GM21381 (cell line): ENCODE data around the gene DRG2.

Experiments used
- ATAC-seq: cut with Tn5 transposase; IDR thresholded peaks from one replicate; pipeline ENCODE4 v1.9.1; 2021; ENCODE audit warnings: mild to moderate bottlenecking, moderate library complexity; ENCODE audit not compliant: unreplicated experiment

The DRG2 gene

DNA sequence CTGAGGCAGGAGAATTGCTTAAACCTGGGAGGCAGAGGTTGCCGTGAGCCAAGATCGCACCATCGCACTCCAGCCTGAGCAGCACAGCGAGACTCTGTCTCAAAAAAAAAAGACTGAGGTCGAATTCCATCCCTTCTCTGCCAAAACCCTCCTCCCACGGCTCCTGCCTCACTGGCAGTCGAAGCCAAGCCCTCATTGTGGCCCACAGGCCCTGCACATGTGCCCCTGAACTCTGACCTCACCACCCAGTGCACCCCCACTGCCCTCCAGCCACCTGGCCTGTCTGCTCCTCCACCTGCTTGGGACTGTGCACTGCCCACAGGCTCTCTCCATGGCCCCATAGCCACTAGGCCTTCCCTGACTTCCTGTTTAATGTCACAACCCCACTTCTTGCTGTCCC is 27.8 kb downstream of the DRG2 start:
- ATAC-seq = no peak

DNA sequence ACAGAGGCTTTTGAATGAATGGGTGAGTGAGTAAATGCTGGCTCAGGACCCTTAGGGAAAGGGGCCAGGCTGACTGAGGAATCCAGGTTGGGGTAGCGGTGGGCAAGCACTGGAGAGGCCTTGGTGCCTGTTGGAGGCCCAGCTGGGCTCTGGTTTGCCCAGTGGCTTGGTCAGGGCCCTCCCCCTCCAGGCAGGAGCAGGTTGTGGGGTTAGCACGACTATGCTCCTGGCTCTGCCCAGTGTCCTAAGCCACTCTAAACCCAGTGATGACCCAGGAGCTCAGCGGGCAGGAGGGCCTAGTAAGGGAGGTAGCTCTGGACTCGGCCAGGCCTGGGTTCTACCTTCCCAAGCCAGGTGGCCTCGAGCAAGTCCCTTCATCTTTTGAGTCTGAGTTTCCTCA is 28.3 kb downstream of the DRG2 start:
- no peak for ATAC-seq

DNA sequence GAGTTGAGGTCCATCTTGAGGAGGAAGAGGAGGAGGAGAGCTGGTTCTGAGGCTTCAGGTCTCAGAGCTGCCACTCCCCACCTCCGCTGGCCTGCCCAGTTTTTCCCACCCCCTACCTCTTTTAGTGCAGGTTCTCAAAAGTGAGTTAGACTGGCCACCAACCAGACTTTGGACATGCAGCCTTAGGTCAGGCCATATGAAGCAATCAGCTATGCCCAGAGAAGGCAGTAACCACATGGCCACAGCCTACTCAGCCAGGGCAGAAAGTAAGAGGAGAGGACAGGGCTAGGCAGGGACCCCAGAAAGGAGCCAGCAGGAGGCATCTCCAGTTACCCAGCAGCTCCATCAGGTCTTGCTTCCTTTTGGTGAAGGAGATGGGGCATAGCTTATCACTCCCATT is 29.8 kb downstream of the DRG2 start:
- ATAC-seq = no peak

DNA sequence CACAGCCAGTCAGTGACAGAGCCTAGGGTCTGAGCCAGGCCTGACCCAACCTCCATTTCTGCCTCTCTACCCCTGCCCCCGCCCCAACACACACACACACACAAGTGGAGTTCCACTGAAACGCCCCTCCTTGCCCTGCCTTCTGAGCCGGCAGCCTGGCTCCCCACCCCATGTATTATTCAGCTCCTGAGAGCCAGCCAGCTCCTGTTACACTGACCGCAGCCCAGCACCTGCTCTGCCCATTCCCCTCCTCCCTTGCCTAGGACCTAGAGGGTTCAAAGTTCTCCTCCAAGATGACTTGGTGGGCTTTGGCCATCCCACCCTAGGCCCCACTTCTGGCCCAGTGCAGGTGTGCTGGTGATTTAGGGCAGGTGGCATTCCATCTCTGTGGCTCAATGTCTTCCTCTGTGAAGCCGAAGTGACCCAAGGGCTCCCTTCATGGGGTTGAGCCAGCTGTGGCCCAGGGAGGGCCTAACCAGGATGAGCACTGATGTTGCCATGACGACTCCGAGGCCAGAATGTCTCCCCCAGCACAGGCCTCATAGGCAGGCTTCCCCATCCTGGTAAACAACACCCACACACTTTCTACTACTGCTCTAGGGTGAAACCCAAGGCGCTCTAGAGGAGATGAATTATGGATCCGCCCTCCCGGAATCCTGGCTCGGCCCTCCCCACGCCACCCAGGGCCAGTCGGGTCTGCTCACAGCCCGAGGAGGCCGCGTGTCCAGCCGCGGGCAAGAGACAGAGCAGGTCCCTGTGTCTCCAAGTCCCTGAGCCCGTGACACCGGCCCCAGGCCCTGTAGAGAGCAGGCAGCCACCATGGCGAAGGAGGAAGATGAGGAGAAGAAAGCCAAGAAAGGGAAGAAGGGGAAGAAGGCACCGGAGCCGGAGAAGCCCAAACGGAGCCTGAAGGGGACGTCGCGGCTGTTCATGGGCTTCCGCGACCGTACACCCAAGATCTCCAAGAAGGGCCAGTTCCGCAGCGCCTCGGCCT is 30.5 kb downstream of the DRG2 start:
- ATAC-seq = no peak

DNA sequence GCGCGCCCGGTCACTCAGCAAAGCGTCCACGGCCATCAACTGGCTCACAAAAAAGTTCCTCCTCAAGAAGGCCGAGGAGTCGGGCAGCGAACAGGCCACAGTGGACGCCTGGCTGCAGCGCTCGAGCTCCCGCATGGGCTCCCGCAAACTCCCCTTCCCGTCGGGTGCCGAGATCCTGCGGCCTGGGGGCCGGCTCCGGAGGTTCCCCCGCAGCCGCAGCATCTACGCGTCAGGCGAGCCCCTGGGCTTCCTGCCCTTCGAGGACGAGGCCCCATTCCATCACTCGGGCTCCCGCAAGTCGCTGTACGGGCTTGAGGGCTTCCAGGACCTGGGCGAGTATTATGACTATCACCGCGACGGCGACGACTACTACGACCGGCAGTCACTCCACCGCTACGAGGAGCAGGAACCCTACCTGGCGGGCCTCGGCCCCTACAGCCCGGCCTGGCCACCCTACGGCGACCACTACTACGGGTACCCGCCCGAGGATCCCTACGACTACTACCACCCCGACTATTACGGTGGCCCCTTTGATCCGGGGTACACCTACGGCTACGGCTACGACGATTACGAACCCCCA is 31.5 kb downstream of the DRG2 start:
- ATAC-seq = no peak

DNA sequence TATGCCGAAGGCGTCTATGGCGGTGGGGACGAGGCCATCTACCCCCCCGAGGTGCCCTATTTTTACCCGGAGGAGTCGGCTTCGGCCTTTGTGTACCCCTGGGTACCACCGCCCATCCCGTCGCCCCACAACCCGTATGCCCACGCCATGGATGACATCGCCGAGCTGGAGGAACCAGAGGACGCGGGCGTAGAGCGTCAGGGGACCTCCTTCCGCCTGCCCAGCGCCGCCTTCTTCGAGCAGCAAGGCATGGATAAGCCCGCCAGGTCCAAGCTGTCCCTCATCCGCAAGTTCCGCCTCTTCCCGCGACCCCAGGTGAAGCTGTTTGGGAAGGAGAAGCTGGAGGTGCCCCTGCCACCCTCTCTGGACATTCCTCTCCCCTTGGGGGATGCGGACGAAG is 32.2 kb downstream of the DRG2 start:
- ATAC-seq = no peak

DNA sequence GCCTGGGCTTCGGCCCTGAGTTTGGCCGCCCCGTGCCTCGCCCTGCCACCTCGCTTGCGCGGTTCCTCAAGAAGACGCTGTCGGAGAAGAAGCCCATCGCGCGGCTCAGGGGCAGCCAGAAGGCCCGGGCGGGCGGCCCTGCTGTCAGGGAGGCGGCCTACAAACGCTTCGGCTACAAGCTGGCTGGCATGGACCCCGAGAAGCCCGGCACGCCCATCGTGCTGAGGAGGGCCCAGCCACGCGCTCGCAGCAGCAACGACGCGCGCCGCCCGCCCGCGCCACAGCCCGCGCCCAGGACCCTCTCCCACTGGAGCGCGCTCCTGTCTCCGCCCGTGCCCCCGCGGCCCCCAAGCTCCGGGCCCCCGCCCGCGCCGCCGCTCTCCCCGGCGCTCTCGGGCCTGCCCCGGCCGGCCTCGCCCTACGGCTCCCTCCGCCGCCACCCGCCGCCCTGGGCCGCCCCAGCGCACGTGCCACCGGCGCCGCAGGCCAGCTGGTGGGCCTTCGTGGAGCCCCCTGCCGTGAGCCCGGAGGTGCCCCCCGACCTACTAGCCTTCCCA is 32.8 kb downstream of the DRG2 start:
- ATAC-seq = no peak

DNA sequence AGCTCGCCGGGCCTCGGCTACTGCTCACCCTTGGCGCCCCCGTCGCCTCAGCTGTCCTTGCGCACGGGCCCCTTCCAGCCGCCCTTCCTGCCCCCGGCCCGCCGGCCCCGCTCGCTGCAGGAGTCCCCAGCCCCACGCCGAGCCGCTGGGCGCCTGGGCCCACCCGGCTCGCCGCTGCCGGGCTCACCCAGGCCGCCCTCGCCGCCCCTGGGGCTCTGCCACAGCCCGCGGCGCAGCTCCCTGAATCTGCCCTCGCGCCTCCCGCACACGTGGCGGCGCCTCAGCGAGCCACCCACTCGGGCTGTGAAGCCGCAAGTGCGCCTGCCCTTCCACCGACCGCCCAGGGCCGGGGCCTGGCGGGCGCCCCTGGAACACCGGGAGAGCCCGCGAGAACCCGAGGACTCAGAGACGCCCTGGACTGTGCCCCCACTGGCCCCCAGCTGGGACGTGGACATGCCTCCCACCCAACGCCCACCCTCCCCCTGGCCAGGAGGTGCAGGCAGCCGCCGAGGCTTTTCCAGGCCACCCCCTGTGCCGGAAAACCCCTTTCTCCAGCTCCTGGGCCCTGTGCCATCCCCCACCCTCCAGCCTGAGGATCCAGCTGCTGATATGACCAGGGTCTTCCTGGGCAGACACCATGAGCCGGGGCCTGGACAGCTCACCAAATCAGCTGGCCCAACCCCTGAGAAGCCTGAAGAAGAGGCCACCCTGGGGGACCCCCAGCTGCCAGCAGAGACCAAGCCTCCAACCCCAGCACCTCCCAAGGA is 33.6 kb downstream of the DRG2 start:
- no peak for ATAC-seq

DNA sequence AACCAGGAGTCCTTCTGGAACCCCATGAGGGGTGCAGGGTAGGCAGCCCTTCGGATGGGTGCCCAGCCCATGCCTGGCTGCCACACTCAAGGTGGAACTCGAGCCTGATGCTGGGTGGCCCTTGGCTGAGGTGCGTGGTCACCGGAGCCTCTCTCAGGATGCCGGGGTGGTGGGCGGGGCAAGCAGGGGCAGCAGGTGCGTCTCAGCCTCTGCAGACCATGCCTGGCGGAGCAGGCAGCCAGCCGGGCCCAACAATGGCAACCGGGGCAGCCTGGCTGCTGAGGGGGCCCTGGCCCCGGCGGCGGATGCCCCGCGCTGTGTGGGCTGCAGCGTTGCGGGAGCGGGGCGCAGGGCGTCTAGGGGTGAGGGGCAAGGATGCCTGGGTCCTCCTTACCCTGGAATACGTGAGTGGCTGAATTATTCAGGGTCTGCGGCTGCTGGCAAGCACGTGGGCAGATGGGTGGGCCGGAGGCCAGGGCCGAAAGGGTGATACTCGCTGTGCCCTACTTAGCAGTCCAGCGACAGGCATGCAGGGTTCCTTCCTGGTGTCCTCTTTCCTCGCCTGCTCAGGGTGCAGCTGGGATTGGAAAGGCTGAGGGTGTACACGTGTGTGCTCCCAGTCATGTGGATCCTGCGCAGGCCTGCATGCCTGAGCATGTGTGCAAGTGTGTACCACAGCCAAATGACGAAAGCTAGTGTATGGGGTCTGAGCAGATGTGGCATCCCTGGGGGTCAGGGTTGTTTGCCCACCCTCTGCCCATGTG is 35.4 kb downstream of the DRG2 start:
- ATAC-seq = no peak

DNA sequence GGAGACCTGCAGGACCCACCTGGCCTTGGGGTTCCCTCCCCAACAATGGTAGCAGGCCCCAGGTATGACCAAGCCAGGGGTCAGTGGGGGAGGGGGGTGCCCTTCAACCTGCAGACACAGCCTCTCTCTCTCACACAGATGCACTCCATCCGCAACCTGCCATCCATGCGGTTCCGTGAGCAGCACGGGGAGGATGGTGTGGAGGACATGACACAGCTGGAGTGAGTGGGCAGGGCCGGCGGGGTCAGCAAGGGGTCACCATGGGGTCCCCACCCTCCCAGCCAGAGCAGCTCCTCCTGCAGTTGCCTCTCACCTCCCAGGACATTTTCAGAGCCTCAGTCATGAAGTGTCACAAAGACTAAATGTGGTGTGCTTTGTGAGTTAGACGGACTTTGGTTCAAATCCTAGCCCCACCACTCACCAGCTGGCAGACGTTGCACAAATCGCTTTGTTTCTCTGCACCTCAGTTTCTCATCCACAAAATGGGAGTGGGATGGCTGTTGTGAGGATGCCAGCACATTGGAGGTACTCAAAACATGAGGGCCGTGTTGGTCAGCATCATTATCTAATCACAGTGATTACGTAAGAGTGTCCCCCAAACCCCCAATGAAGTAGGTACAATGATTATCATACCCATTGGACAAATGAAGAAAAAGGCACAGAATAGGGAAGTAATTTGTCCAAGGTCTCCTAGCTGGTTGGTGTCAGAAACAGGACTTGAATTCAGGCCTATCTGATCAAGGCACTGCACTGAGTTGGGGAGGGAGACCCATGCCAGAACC is 36.8 kb downstream of the DRG2 start:
- ATAC-seq = no peak

DNA sequence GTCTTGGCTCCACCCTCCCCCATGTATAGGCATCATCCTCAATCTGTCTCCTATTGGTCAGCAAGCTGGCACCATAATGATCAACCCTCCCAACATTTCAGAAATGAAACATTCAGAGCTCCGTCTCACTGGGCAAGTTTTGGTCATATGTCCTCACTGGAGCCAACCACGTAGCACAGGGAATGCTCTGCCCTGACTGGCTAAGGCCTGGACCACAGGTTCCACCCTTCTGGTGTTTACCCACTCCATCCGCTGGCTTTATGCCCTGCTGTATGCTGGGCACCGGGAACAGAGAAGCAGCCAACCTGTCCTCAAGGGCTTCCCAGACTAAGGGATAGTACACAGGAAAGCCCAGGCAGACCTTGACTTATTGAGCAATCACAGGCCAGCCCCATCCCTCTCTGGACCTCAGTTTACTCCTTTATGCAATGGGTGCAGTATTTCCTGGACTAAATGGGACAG is 41.3 kb downstream of the DRG2 start:
- ATAC-seq = no peak

DNA sequence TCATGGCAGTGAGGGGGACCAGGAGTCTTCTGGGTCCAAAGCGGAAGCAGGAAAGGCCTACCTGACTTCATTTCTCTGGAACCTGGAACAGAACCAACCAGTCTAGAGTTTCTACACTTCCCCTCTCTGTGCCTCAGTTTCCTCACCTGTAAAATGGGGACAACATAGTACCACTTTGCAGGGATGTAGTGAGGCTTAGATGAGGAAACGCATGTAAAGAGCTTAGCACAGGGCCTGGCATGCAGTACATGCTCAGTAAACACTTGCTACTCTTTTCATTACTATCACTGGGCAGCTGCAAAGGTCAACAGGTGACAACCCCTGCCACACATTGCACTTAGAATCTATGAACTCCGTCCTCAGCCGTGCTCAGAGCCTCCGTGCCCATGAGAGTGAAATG is 45.0 kb downstream of the DRG2 start:
- no peak for ATAC-seq

DNA sequence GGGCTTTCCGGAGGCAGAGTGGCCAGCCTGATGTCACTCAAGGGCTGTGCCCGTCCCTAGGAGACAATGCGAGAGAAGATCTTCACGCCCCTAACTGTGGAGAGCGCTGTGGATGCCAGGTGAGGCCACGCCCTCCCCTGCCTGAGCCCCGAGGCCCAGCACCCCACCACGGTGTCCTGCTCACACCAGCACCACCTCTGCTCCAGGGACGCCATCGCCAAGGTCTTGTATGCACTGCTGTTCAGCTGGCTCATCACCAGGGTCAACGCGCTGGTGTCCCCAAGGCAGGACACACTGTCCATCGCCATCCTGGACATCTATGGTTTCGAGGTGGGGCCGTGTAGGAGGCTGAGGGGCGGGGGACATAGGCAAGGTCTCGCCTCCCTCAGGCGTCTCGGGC is 48.6 kb downstream of the DRG2 start:
- ATAC-seq = no peak

DNA sequence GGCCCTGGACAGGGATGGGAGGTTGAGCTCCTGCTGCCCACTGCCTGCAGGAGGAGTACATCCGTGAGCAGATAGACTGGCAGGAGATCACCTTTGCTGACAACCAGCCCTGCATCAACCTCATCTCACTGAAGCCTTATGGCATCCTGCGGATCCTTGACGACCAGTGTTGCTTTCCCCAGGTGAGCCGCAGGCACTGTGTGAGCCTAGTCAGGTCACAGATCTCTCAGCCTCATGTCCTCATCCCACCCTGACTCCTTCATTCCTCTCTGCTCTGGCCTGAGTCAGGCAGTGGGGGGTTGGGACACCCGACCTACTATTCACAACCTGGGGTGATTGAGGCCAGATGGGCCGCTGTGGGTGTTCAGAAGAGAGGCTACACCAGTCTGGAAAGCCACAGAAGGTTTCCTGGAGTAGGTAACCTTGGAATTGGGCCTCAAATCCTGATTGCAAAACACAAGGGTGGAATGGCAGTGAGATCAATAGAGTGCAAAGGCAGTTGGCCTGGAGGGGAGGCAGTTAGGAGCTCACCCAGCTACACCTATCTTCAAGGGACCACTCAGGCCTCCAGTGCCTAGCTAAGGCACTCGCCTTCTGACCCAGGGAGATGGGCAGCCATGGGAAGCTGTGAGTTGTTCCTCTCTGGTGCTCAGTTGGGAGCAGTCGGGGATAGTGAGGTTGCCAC is 50.5 kb downstream of the DRG2 start:
- ATAC-seq = no peak

DNA sequence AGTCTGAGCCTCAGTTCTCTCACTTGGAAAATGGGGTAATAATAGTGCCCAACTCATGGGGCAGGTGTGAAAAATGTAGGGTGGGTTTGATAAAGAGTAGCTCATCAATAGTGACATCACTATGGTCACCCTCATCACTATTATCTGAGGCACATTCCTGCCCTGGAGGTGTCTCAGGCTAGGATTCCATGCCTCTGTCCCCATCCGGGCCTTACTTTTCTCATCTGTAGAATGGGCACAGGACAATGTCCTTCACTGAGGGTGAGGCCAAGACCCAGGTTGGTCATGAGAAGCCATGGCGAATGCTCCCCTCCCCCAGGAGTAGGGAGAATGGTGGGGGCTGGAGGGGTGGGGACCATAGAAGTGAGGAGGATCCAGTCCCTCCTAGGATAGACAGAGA is 51.3 kb downstream of the DRG2 start:
- ATAC-seq = no peak

DNA sequence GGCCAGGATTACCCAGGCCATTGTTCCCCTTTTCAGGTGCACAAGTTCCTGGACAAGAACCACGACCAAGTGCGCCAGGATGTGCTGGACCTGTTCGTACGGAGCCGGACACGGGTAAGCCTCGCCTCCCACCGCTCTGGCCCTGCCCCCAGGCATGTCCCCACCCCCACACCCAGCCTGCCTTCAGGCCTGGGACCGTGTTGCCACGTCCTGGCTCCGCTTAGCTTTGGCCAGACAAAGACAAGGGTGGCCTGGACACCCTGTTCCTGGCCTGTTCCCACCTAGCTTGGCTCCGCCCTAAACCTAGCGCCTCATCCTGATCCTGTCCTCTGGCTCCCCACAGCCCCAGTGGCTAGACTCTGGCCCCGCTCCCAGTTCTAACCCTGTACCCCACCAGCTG is 51.8 kb downstream of the DRG2 start:
- ATAC-seq = no peak

DNA sequence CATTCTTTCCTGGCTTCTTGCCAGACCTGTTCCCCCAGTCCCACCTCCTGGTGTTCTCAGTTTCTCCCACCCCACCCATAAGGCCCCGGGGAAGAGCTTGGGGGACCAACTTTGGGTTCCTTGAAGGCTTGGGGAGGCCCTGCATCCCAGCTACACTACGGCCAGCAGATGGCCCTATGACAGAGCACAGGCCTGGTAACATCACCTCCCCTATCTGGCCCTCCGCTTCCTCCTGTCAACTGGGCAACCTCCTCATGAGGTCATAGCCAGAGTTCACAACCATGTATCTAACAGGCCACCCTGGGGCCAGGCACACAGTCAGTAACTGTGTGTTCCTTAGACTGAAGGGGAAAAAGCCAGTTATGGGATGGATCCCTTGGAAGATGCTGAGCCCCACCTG is 52.2 kb downstream of the DRG2 start:
- ATAC-seq = no peak

DNA sequence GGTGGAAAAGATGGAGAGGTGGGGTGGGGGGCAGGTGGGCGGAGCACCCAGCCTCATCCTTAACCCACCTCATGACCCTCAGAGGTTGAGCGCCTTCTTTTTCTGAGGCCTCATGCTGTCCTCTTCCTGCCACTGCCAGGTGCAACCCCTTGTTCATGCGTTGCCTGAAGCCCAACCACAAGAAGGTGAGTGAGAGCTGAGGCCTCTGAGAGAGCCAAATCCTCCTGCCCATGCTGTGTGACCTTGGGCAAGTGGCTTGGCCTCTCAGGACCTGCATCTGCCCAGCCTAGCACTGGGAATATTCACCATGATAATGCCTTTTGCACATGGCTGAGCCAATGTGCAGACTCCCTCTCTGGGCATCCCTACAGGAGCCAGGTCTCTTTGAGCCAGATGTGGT is 52.9 kb downstream of the DRG2 start:
- no peak for ATAC-seq

DNA sequence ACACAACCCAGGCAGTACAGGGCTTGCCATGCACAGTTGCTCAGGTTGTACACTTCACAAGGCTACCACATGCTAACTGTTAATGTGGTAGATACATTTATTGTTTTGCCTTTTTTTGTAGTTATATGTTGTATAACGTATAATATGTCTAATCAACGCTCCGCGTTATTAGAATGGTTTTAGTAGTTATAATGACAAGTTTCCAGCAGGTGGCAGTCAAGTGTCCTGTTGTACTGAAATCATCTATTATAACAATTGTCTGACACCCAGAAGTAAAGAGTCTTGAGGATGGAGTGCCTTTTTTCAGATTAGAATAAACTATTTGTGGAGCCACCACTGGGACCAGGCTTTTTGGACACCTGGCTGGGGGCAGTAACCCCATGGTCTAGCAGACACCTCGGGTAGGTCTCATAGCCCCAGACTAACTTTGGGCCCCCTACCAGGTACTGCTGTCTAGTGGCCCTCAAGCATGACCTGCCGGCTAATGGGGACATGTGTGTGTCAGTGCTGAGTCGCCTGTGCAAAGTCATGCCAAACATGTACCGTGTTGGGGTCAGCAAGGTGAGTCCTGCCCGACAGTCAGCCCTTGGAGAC is 53.6 kb downstream of the DRG2 start:
- no peak for ATAC-seq
